Stomach (tissue), 9 donors: ENCODE data around the gene LRFN5. TPM values are rescaled to one million over a fixed set of nuclear protein-coding genes. Genes with fewer than 3 reads are reported as not detected.

Experiments used
- DNase-seq, 2 donors: peaks; one replicate each; pipeline versions ENCODE4 v3.0.0 to v3.0.0-alpha.2; 2013 to 2019
- H3K27ac ChIP-seq, 5 donors: fragments of 200-600 bp in 4 of 5; sonication (generic) in 4 of 5; one replicate each; pipeline ENCODE4 v1.5.1; 2013 to 2019; ENCODE audit warnings: mild to moderate bottlenecking in 1 of 5, moderate library complexity in 1 of 5
- H3K27me3 ChIP-seq, 3 donors: fragments of 200-600 bp; sonication (generic); one replicate each; pipeline ENCODE4 v1.5.1; 2017 to 2019; ENCODE audit warnings: mixed run types in 1 of 3
- H3K36me3 ChIP-seq, 4 donors: fragments of 200-600 bp; sonication (generic); 1 replicate in 3 of 4; 2 replicates in 1 of 4; pipeline ENCODE4 v1.5.1; 2016 to 2019
- H3K4me1 ChIP-seq, 4 donors: fragments of 200-600 bp; sonication (generic); one replicate each; pipeline ENCODE4 v1.5.1; 2016 to 2019
- H3K4me3 ChIP-seq, 4 donors: fragments of 200-600 bp; sonication (generic) in 3 of 4; one replicate each; pipeline ENCODE4 v1.5.1; 2016 to 2019; ENCODE audit warnings: mild to moderate bottlenecking in 1 of 4
- H3K9me3 ChIP-seq, 4 donors: fragments of 200-600 bp; sonication (generic); one replicate each; pipeline ENCODE4 v1.5.1; 2016 to 2019
- CTCF ChIP-seq, 7 experiments: fragments of 450-650 bp in 4 of 7; fragments of 200-600 bp in 3 of 7; sonication (generic) in 3 of 7; IDR thresholded peaks; one replicate each; pipeline ENCODE4 v1.5.1; 2016 to 2019; ENCODE audit warnings: antibody characterized with exemption in 7 of 7, control low read depth in 2 of 7, mild to moderate bottlenecking in 1 of 7
- EP300 ChIP-seq: sonication (generic); formaldehyde crosslinking; IDR thresholded peaks from one replicate; pipeline ENCODE4 v1.6.1; 2017; ENCODE audit warnings: antibody characterized with exemption
- POLR2A ChIP-seq, 4 donors: fragments of 450-650 bp; IDR thresholded peaks; one replicate each; pipeline ENCODE4 v1.6.1; 2016; ENCODE audit warnings: antibody characterized with exemption in 4 of 4, control low read depth in 2 of 4, mild to moderate bottlenecking in 1 of 4, moderate library complexity in 1 of 4
- POLR2AphosphoS5 ChIP-seq, 3 donors: sonication (generic); formaldehyde crosslinking; IDR thresholded peaks; one replicate each; pipeline ENCODE4 v1.6.1; 2016; ENCODE audit warnings: antibody characterized with exemption in 3 of 3
- WGBS, 5 donors: extraction: QIAGEN DNeasy Blood & Tissue Kit in 3 of 5; methylation state at CpG; one replicate each; pipeline versions ENCODE4 v1.1.5 to v1.1.7; 2013 to 2018; 5-methylcytosine and 5-hydroxymethylcytosine counted together
- intact Hi-C: fragments of 100-400 bp; cut with DNase I; formaldehyde crosslinking; loops from one replicate; pipeline ENCODE4 v1.15.1; 2023; ENCODE audit warnings: low total_unique reads
- polyA plus RNA-seq, 3 donors: library from polyadenylated mRNA; stranded (reverse); fragments of 200-250 nt; gene quantifications; one replicate each; pipeline ENCODE4 v1.2.3, GENCODE V29; 2013
- total RNA-seq, 5 donors: library from RNA; depleted of rRNA; stranded (reverse); fragments of >200 nt; gene quantifications; one replicate each; pipeline versions ENCODE4 v1.1.0 to v1.2.3, GENCODE V29; 2014 to 2016
- donor health status: healthy with polysubstance abuse.
- donor health status: Bipolar disorder and iron deficiency.
- donor health status: healthy.

The LRFN5 gene
- total and polyA plus RNA-seq, 8 donors = 0.19 to 9.4 (median 0.58) TPM; not detected in 3

GRCh38 chr14:41605550-41606281, 960 bp upstream of the LRFN5 start:
- TF ChIP-seq EP300 = no peak
- TF ChIP-seq CTCF (IDR thresholded peaks at IDR 0.05) = no peak
- TF ChIP-seq POLR2A (IDR thresholded peaks at IDR 0.05) = no peak
- no peak for TF ChIP-seq POLR2AphosphoS5 (IDR thresholded peaks at IDR 0.05)
- Histone ChIP-seq H3K36me3 (no peaks in the 10 kb centered on the region), H3K4me1 (peaks cover 24 to 48% (median 36%) of the 10 kb centered on the region in 4 donors), H3K9me3 (no peaks in the 10 kb centered on the region), H3K27ac (peak overlapping the region in 4 of 5 donors; percentile 16 to 84 (median 75)), H3K4me3 (peak overlapping the region; percentile 53 to 61 (median 56)), H3K27me3 (peaks cover 0 to 73% (median 59%) of the 10 kb centered on the region in 3 donors)
- peak in 1 of 2 donors; percentile 83 for DNase-seq
- intact Hi-C loops = no loop called here
- WGBS, 5 donors = 4 to 9% (median 9%) methylated on average over 23 of the region's 23 CpGs

DNA sequence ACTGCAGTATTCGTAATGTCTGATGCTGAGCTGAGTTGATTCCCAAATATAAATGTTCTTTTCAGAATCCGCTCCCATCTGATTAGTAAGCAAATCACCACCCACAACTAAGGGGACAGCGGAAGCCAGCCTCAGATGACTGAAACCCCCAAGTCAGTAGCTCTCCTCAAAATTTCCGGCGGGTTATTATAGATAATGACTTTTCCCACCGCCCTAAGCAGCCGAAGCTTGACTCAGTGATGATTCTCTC, 469 bp upstream of the LRFN5 start:
- no peak for TF ChIP-seq CTCF (IDR thresholded peaks at IDR 0.05)
- no peak for TF ChIP-seq POLR2A (IDR thresholded peaks at IDR 0.05)
- TF ChIP-seq EP300 = no peak
- TF ChIP-seq POLR2AphosphoS5 (IDR thresholded peaks at IDR 0.05) = no peak
- Histone ChIP-seq H3K27me3 (peaks cover 0 to 77% (median 59%) of the 10 kb centered on the region in 3 donors), H3K4me1 (peaks cover 24 to 48% (median 36%) of the 10 kb centered on the region in 4 donors), H3K27ac (peak overlapping the region in 3 of 5 donors; percentile 69 to 84 (median 81)), H3K9me3 (no peaks in the 10 kb centered on the region), H3K36me3 (no peaks in the 10 kb centered on the region), H3K4me3 (peak overlapping the region; percentile 53 to 61 (median 56))
- intact Hi-C loops = no loop called here
- no peak for DNase-seq
- 1 to 8% (median 4%) methylated on average over 7 of the region's 7 CpGs for WGBS, 5 donors

DNA sequence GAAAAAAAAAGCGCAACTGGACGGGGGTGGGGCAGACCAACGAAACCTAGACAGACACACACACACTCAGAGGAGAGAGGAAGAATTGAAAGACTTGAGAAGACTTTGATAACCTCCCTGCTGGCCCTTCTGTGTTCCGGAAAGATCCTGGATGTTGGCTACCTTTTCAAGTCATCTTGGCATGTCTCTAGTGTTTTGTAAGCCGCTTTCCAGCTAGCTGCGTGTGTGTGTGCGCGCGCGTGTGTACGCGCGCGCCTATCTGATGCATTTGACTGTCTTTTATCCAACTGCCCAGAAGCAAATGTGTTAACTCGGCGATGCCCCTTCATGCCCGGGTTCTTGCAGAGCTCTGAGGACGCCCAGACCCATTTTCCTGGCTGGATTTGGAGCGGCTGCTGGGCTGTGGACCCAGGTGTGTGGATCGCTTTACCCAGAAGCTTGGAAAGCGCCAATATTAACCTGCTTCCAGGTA, 664 bp downstream of the LRFN5 start:
- peak overlapping the region; percentile 53 to 61 (median 56) for H3K4me3 ChIP-seq
- DNase-seq = peak in 1 of 2 donors; percentile 44
- peak overlapping the region in 3 of 5 donors; percentile 69 to 84 (median 81) for H3K27ac ChIP-seq
- H3K4me1 ChIP-seq = peaks cover 24 to 48% (median 36%) of the 10 kb centered on the region in 4 donors
- 1 to 4% (median 2%) methylated on average over 21 of the region's 21 CpGs for WGBS, 5 donors
- intact Hi-C loops = no loop called here
- H3K27me3 ChIP-seq = peaks cover 0 to 75% (median 59%) of the 10 kb centered on the region in 3 donors
- H3K36me3 ChIP-seq = no peaks in the 10 kb centered on the region
- H3K9me3 ChIP-seq = no peaks in the 10 kb centered on the region
- TF ChIP-seq POLR2A (IDR thresholded peaks at IDR 0.05) (no peak), CTCF (IDR thresholded peaks at IDR 0.05) (no peak), POLR2AphosphoS5 (IDR thresholded peaks at IDR 0.05) (no peak), EP300 (no peak)

GRCh38 chr14:41607966-41608663, 1.4 kb downstream of the LRFN5 start:
- peak overlapping the region in 3 of 5 donors; percentile 23 to 81 (median 28) for H3K27ac ChIP-seq
- 1 to 3% (median 2%) methylated on average over 38 to 55 of the region's 55 CpGs for WGBS, 5 donors
- intact Hi-C loops = no loop called here
- H3K4me1 ChIP-seq = peaks cover 24 to 48% (median 36%) of the 10 kb centered on the region in 4 donors
- H3K27me3 ChIP-seq = peaks cover 0 to 74% (median 59%) of the 10 kb centered on the region in 3 donors
- no peaks in the 10 kb centered on the region for H3K9me3 ChIP-seq
- peak in 1 of 2 donors; percentile 63 for DNase-seq
- H3K36me3 ChIP-seq = no peaks in the 10 kb centered on the region
- no peak for TF ChIP-seq CTCF (IDR thresholded peaks at IDR 0.05)
- TF ChIP-seq EP300 = no peak
- no peak for TF ChIP-seq POLR2AphosphoS5 (IDR thresholded peaks at IDR 0.05)
- no peak for TF ChIP-seq POLR2A (IDR thresholded peaks at IDR 0.05)
- H3K4me3 ChIP-seq = peak overlapping the region; percentile 53 to 61 (median 56)
